ENCODE data around the gene DNPH1. TPM values are rescaled to one million over a fixed set of nuclear protein-coding genes. Genes with fewer than 3 reads are reported as not detected.

Gene DNPH1
- total and polyA plus RNA-seq, 10 of the 15 experiments (the other 5 are each of a cell fraction or from before 2014, with no cell fraction given) = 7.0 to 136 (median 67.7) TPM

GRCh38 chr6:43228951-43229802 lies at the start of gene DNPH1 (continued):
- TF ChIP-seq, protein P1, sequence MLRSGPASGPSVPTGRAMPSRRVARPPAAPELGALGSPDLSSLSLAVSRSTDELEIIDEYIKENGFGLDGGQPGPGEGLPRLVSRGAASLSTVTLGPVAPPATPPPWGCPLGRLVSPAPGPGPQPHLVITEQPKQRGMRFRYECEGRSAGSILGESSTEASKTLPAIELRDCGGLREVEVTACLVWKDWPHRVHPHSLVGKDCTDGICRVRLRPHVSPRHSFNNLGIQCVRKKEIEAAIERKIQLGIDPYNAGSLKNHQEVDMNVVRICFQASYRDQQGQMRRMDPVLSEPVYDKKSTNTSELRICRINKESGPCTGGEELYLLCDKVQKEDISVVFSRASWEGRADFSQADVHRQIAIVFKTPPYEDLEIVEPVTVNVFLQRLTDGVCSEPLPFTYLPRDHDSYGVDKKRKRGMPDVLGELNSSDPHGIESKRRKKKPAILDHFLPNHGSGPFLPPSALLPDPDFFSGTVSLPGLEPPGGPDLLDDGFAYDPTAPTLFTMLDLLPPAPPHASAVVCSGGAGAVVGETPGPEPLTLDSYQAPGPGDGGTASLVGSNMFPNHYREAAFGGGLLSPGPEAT (IDR thresholded peaks at IDR 0.05; ENCODE audit: low read depth) = no peak
- TF ChIP-seq ZNF207 (IDR thresholded peaks at IDR 0.05; ENCODE audit: borderline replicate concordance) (peak; percentile 71), CBFB (IDR thresholded peaks at IDR 0.05; ENCODE audit: low read depth) (no peak), FOXM1 (IDR thresholded peaks at IDR 0.05; ENCODE audit: low read depth, low read length) (no peak), TBL1XR1 (IDR thresholded peaks at IDR 0.05; ENCODE audit: low read depth, low read length) (no peak), CHD1 (IDR thresholded peaks at IDR 0.05; ENCODE audit: low read depth, low read length) (no peak), KLF5 (IDR thresholded peaks at IDR 0.05; ENCODE audit: partially characterized antibody) (peak; percentile 49), EZH2 (IDR thresholded peaks at IDR 0.05; ENCODE audit: borderline replicate concordance, control insufficient read depth, low read depth, low read length) (no peak), HDAC2 (IDR thresholded peaks at IDR 0.05) (no peak), POLR2AphosphoS2 (IDR thresholded peaks at IDR 0.05; ENCODE audit: low read depth, low read length) (no peak), ZNF24 (IDR thresholded peaks at IDR 0.05) (peak; percentile 75; the same call in 1 of the 2 replicates), EP300 (IDR thresholded peaks at IDR 0.05; ENCODE audit: borderline replicate concordance in 1 of 2, control insufficient read depth in 1 of 2, low read depth in 2 of 2, low read length in 2 of 2) (no peak), FOXK2 (IDR thresholded peaks at IDR 0.05) (no peak), ZBED1 (IDR thresholded peaks at IDR 0.05; ENCODE audit: borderline replicate concordance) (no peak), NR2C1 (IDR thresholded peaks at IDR 0.05) (peak; percentile 58; the same call in 1 of the 2 replicates)
- TF ChIP-seq, protein P2, sequence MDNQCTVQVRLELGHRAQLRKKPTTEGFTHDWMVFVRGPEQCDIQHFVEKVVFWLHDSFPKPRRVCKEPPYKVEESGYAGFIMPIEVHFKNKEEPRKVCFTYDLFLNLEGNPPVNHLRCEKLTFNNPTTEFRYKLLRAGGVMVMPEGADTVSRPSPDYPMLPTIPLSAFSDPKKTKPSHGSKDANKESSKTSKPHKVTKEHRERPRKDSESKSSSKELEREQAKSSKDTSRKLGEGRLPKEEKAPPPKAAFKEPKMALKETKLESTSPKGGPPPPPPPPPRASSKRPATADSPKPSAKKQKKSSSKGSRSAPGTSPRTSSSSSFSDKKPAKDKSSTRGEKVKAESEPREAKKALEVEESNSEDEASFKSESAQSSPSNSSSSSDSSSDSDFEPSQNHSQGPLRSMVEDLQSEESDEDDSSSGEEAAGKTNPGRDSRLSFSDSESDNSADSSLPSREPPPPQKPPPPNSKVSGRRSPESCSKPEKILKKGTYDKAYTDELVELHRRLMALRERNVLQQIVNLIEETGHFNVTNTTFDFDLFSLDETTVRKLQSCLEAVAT (IDR thresholded peaks at IDR 0.05) = peak; percentile 88
- TF ChIP-seq, protein P3, sequence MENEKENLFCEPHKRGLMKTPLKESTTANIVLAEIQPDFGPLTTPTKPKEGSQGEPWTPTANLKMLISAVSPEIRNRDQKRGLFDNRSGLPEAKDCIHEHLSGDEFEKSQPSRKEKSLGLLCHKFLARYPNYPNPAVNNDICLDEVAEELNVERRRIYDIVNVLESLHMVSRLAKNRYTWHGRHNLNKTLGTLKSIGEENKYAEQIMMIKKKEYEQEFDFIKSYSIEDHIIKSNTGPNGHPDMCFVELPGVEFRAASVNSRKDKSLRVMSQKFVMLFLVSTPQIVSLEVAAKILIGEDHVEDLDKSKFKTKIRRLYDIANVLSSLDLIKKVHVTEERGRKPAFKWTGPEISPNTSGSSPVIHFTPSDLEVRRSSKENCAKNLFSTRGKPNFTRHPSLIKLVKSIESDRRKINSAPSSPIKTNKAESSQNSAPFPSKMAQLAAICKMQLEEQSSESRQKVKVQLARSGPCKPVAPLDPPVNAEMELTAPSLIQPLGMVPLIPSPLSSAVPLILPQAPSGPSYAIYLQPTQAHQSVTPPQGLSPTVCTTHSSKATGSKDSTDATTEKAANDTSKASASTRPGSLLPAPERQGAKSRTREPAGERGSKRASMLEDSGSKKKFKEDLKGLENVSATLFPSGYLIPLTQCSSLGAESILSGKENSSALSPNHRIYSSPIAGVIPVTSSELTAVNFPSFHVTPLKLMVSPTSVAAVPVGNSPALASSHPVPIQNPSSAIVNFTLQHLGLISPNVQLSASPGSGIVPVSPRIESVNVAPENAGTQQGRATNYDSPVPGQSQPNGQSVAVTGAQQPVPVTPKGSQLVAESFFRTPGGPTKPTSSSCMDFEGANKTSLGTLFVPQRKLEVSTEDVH (IDR thresholded peaks at IDR 0.05; ENCODE audit: low read depth, partially characterized antibody) = no peak
- TF ChIP-seq, protein P4, sequence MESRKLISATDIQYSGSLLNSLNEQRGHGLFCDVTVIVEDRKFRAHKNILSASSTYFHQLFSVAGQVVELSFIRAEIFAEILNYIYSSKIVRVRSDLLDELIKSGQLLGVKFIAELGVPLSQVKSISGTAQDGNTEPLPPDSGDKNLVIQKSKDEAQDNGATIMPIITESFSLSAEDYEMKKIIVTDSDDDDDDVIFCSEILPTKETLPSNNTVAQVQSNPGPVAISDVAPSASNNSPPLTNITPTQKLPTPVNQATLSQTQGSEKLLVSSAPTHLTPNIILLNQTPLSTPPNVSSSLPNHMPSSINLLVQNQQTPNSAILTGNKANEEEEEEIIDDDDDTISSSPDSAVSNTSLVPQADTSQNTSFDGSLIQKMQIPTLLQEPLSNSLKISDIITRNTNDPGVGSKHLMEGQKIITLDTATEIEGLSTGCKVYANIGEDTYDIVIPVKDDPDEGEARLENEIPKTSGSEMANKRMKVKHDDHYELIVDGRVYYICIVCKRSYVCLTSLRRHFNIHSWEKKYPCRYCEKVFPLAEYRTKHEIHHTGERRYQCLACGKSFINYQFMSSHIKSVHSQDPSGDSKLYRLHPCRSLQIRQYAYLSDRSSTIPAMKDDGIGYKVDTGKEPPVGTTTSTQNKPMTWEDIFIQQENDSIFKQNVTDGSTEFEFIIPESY (IDR thresholded peaks at IDR 0.05) = no peak
